Activated naive CD4-positive, alpha-beta T cell treated with anti-CD3 and anti-CD28 coated beads, Interleukin-2, amount 50 U/mL, for 16 hours (primary cell): Measurements from ENCODE around the gene FHOD1.

Source experiments
- DNase-seq: peaks from one replicate; pipeline ENCODE4 v3.0.0-alpha.2; 2020

FHOD1 gene

GRCh38 chr16:67247192-67248072 is at the start of gene FHOD1:
Gene FHOD1, minus strand, starts transcription at chr16:67247481. Its CDS starts 71 bp downstream, at chr16:67247410.
- peak; percentile 96 for DNase-seq

GRCh38 chr16:67296420-67296819 is 49.1 kb upstream of the FHOD1 start:
- no peak for DNase-seq

GRCh38 chr16:67294938-67295361 is 47.7 kb upstream of the FHOD1 start:
- DNase-seq: no peak

GRCh38 chr16:67294171-67294757 is 47.0 kb upstream of the FHOD1 start:
- DNase-seq: no peak

- no peak for DNase-seq
Measured at GRCh38 chr16:67291461-67291860, 44.2 kb upstream of the FHOD1 start.

GRCh38 chr16:67287960-67288359 is 40.7 kb upstream of the FHOD1 start:
- DNase-seq: no peak

- DNase-seq: no peak
Measured at GRCh38 chr16:67286441-67287235, 39.4 kb upstream of the FHOD1 start.

GRCh38 chr16:67284699-67285646 is 37.7 kb upstream of the FHOD1 start:
- no peak for DNase-seq

GRCh38 chr16:67283826-67284555 is 36.7 kb upstream of the FHOD1 start:
- no peak for DNase-seq

GRCh38 chr16:67283039-67283825 is 36.0 kb upstream of the FHOD1 start:
- DNase-seq: no peak

- no peak for DNase-seq
Measured at GRCh38 chr16:67282447-67282805, 35.1 kb upstream of the FHOD1 start.

- DNase-seq: no peak
Measured at GRCh38 chr16:67281536-67282446, 34.5 kb upstream of the FHOD1 start.

- no peak for DNase-seq
Measured at GRCh38 chr16:67280090-67281015, 33.1 kb upstream of the FHOD1 start.

GRCh38 chr16:67279296-67280089 is 32.2 kb upstream of the FHOD1 start, which contains the start of gene PLEKHG4:
Gene PLEKHG4, plus strand, starts transcription at chr16:67279532. Its CDS starts 513 bp downstream, at chr16:67280045.
- DNase-seq: peak; percentile 85

GRCh38 chr16:67278773-67279295 is 31.6 kb upstream of the FHOD1 start:
- DNase-seq: peak; percentile 56

- DNase-seq: no peak
Measured at GRCh38 chr16:67277999-67278772, 30.9 kb upstream of the FHOD1 start.
